ENCODE results near the gene ZNF831.

GRCh38 chr20:59118855-59119254, 44.8 kb upstream of the ZNF831 start:
- TF ChIP-seq, protein P1, sequence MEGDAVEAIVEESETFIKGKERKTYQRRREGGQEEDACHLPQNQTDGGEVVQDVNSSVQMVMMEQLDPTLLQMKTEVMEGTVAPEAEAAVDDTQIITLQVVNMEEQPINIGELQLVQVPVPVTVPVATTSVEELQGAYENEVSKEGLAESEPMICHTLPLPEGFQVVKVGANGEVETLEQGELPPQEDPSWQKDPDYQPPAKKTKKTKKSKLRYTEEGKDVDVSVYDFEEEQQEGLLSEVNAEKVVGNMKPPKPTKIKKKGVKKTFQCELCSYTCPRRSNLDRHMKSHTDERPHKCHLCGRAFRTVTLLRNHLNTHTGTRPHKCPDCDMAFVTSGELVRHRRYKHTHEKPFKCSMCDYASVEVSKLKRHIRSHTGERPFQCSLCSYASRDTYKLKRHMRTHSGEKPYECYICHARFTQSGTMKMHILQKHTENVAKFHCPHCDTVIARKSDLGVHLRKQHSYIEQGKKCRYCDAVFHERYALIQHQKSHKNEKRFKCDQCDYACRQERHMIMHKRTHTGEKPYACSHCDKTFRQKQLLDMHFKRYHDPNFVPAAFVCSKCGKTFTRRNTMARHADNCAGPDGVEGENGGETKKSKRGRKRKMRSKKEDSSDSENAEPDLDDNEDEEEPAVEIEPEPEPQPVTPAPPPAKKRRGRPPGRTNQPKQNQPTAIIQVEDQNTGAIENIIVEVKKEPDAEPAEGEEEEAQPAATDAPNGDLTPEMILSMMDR (conservative IDR thresholded peaks at IDR 0.05): no peak
- no peak for TF ChIP-seq ZFX (IDR thresholded peaks at IDR 0.05)
